Islet of Langerhans (tissue), 1 donor: ENCODE results near the gene TSPAN14.

ENCODE experiments used
- FAIRE-seq: peaks from one replicate; lab custom pipeline; 2011; peaks lifted over from hg19 to GRCh38; lab: Jason Lieb, UNC

Gene TSPAN14

GRCh38 chr10:80506189-80506575 lies 52.1 kb downstream of the TSPAN14 start:
- FAIRE-seq: no peak

GRCh38 chr10:80506836-80507487 lies 52.9 kb downstream of the TSPAN14 start:
- no peak for FAIRE-seq

GRCh38 chr10:80509108-80509402 lies 54.9 kb downstream of the TSPAN14 start:
- no peak for FAIRE-seq

GRCh38 chr10:80509403-80510161 lies 55.5 kb downstream of the TSPAN14 start:
- FAIRE-seq: no peak

GRCh38 chr10:80512031-80512526 lies 58.0 kb downstream of the TSPAN14 start:
- FAIRE-seq: no peak

- no peak for FAIRE-seq
Observed at GRCh38 chr10:80513106-80513505, 59.0 kb downstream of the TSPAN14 start.

- no peak for FAIRE-seq
Observed at GRCh38 chr10:80515511-80515910, 61.4 kb downstream of the TSPAN14 start.

GRCh38 chr10:80515941-80516340 lies 61.8 kb downstream of the TSPAN14 start:
- no peak for FAIRE-seq

GRCh38 chr10:80516506-80517075 lies 62.5 kb downstream of the TSPAN14 start:
- no peak for FAIRE-seq

- no peak for FAIRE-seq
Observed at GRCh38 chr10:80517416-80518142, 63.5 kb downstream of the TSPAN14 start.

GRCh38 chr10:80518143-80518806 lies 64.2 kb downstream of the TSPAN14 start:
- no peak for FAIRE-seq

GRCh38 chr10:80518807-80519360 lies 64.8 kb downstream of the TSPAN14 start:
- no peak for FAIRE-seq

- FAIRE-seq: no peak
Observed at GRCh38 chr10:80519936-80520650, 66.0 kb downstream of the TSPAN14 start.

GRCh38 chr10:80520661-80521470 lies 66.8 kb downstream of the TSPAN14 start:
- FAIRE-seq: no peak

GRCh38 chr10:80522756-80523363 lies 68.8 kb downstream of the TSPAN14 start:
- FAIRE-seq: no peak

- no peak for FAIRE-seq
Observed at GRCh38 chr10:80523773-80524172, 69.7 kb downstream of the TSPAN14 start.

- no peak for FAIRE-seq
Observed at GRCh38 chr10:80524190-80524909, 70.2 kb downstream of the TSPAN14 start.

GRCh38 chr10:80526218-80526617 lies 72.1 kb downstream of the TSPAN14 start:
- no peak for FAIRE-seq

GRCh38 chr10:80526742-80527141 lies 72.6 kb downstream of the TSPAN14 start:
- no peak for FAIRE-seq
